H1 (cell line): ENCODE results near the gene SYT10. TPM values are rescaled to one million over a fixed set of nuclear protein-coding genes. Genes with fewer than 3 reads are reported as not detected.

Experiments
- CHD7 ChIP-seq: fragments of 300-600 bp; sonication (generic); IDR thresholded peaks from 2 replicates; pipeline ENCODE4 v1.7.1; 2012; ENCODE audit warnings: low read length, moderate library complexity, mild to moderate bottlenecking, inconsistent platforms; ENCODE audit not compliant: insufficient replicate concordance
- polyA plus RNA-seq, 7 experiments: library from polyadenylated mRNA; depleted of rRNA in 3 of 7; stranded (reverse) in 5 of 7; unstranded in 2 of 7; fragments of >200 nt in 5 of 7; fragments of 200-250 nt in 2 of 7; gene quantifications; 1 replicate in 5 of 7; 2 replicates in 1 of 7; 4 replicates in 1 of 7; pipeline versions ENCODE4 v1.2.1 to v1.2.3, GENCODE V29; 2011 to 2013; ENCODE audit warnings: missing spikeins in 2 of 7, mixed read lengths in 2 of 7
- total RNA-seq: library from RNA; stranded (reverse); fragmentation: NEBNext Ultra II Directional; extraction: Animal tissue kit (Norgen Biotek cat#: 25700); gene quantifications from 2 replicates; pipeline ENCODE4 v1.2.1, GENCODE V29; 2021

SYT10 gene
- total and polyA plus RNA-seq, 2 of the 8 experiments (the other 6 are each of a cell fraction or from before 2014, with no cell fraction given) = 0.97 to 2.6 TPM

- TF ChIP-seq CHD7 = no peak
- TF ChIP-seq, all 59 proteins: peak for 1
These were observed 32.7 kb upstream of the SYT10 start (continued) for GRCh38 chr12:33472299-33472698.
